ENCODE data around the gene DNMBP. TPM values are rescaled to one million over a fixed set of nuclear protein-coding genes. Genes with fewer than 3 reads are reported as not detected.

DNMBP gene
- total RNA-seq, 1 donor from 2014 or later, result 5.0 TPM

GRCh38 chr10:99851825-99852224, 157.9 kb downstream of the DNMBP start:
- TF ChIP-seq, protein P1, sequence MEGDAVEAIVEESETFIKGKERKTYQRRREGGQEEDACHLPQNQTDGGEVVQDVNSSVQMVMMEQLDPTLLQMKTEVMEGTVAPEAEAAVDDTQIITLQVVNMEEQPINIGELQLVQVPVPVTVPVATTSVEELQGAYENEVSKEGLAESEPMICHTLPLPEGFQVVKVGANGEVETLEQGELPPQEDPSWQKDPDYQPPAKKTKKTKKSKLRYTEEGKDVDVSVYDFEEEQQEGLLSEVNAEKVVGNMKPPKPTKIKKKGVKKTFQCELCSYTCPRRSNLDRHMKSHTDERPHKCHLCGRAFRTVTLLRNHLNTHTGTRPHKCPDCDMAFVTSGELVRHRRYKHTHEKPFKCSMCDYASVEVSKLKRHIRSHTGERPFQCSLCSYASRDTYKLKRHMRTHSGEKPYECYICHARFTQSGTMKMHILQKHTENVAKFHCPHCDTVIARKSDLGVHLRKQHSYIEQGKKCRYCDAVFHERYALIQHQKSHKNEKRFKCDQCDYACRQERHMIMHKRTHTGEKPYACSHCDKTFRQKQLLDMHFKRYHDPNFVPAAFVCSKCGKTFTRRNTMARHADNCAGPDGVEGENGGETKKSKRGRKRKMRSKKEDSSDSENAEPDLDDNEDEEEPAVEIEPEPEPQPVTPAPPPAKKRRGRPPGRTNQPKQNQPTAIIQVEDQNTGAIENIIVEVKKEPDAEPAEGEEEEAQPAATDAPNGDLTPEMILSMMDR (IDR thresholded peaks at IDR 0.05; ENCODE audit: insufficient read depth, low read length, severe bottlenecking), result no peak
- FAIRE-seq (no peak), DNase-seq (ENCODE audit: low read depth) (peak; percentile 51)
- Histone ChIP-seq H3K4me3 (ENCODE audit: low read depth, low read length) (no peak overlapping the region), H3K36me3 (ENCODE audit: control insufficient read depth, insufficient read depth, low read length) (no peaks in the 10 kb centered on the region), H3K27me3 (ENCODE audit: control insufficient read depth, insufficient read depth, low read length) (no peaks in the 10 kb centered on the region)

DNA sequence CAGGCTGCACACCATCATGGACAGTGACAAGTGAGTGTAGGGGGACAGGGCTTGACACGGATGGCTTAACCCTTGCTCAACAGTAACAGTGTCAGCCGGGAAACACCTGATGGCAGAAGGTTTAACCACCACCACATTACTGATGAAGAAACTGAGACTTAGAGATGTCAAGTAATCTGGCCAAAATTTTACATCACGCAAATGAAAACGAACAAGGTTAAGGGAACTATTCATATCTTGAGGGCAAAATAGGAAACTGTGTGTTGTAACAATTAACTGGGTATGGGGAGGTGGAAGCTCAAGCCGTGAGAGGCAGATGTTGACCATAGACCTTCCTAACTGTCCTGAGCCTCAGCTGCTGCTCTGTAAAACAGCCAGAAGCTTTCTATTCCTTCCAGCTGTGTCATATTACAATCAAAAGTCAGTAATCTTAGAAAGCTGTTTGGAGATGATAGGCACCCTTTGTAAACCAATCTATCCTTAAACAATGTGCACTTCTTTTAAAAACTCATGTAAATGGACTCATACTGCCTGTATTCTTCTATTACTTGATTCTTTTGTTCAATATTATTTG, 158.9 kb downstream of the DNMBP start:
- TF ChIP-seq, protein P1 (IDR thresholded peaks at IDR 0.05; ENCODE audit: insufficient read depth, low read length, severe bottlenecking), result no peak
- DNase-seq (ENCODE audit: low read depth) (no peak), FAIRE-seq (no peak)
- H3K36me3 ChIP-seq (ENCODE audit: control insufficient read depth, insufficient read depth, low read length), result no peaks in the 10 kb centered on the region
- no peaks in the 10 kb centered on the region for H3K27me3 ChIP-seq (ENCODE audit: control insufficient read depth, insufficient read depth, low read length)
- H3K4me3 ChIP-seq (ENCODE audit: low read depth, low read length), result no peak overlapping the region

DNA sequence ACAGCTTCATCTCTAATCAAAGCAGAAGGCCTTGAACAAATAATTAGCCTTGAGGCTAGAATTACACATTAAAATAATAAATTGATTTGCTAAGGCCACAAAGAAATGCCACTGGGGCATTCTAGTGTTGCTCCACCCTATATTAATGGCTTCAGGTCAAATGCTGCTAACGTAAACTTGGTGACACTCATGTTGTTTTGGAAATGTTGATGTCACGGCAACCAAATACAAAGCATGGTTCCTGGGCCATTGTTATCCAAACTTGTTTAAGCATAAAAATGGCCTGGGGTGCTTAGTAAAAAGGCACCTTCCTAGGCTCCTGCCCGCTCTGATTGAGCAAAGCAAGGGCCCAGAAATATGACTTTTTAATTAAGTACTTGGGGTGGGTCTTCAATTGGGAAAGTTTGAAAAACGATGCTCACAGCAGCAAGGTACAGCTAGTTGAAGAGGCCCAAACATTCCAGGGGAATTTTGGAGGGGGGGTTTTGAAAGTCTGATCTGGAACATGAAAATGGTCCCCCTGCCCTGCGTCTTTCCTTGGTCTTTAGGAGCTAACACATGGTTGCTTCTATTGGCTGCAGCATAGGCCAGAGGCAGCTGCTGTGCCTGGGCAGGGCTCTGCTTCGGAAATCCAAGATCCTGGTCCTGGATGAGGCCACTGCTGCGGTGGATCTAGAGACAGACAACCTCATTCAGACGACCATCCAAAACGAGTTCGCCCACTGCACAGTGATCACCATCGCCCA, 159.6 kb downstream of the DNMBP start:
- FAIRE-seq, result no peak

DNA sequence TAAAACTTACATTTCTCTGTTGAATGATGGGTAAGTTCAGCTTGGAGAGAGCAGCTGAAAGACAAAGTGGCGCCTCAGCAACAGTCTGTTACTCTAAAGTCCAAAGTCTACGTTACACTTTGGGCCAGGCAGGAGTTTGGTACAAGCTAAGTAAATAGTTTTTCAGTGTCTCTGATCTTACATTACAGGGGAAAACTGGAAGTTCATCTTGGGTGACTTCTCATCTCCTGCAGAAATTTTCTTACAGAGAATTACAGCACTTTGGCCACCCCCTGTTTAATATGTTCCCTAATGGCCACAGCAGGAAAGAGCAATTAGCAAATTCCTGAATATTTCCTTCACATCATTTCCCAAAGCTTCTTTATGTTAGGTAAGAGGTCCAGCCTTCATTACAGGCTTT, 160.2 kb downstream of the DNMBP start:
- H3K4me3 ChIP-seq (ENCODE audit: low read depth, low read length), result no peak overlapping the region
- TF ChIP-seq, protein P1 (IDR thresholded peaks at IDR 0.05; ENCODE audit: insufficient read depth, low read length, severe bottlenecking), result no peak
- no peaks in the 10 kb centered on the region for H3K36me3 ChIP-seq (ENCODE audit: control insufficient read depth, insufficient read depth, low read length)
- DNase-seq (ENCODE audit: low read depth) (no peak), FAIRE-seq (no peak)
- H3K27me3 ChIP-seq (ENCODE audit: control insufficient read depth, insufficient read depth, low read length), result no peaks in the 10 kb centered on the region

More for the DNA sequence above, 159.6 kb downstream of the DNMBP start:
- Histone ChIP-seq H3K4me3 (ENCODE audit: low read depth, low read length) (no peak overlapping the region), H3K36me3 (ENCODE audit: control insufficient read depth, insufficient read depth, low read length) (no peaks in the 10 kb centered on the region), H3K27me3 (ENCODE audit: control insufficient read depth, insufficient read depth, low read length) (no peaks in the 10 kb centered on the region)
- TF ChIP-seq, protein P1 (IDR thresholded peaks at IDR 0.05; ENCODE audit: insufficient read depth, low read length, severe bottlenecking), result no peak
- DNase-seq (ENCODE audit: low read depth), result no peak

DNA sequence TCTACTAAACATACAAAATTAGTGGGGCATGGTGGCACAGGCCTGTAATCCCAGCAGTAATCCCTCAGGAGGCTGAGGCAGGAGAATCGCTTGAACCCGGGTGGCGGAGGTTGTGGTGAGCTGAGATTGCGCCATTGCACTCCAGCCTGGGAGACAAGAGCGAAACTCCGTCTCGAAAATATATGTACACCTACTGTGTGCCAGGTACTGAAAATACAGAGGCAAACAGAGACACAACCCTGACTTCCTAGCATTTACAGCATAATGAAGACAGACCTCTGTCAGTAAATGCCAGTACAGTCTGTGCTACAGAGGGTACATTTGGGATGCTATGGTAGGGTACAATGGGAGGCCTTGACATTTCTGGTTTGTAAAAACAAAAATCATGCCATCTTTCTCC, 160.7 kb downstream of the DNMBP start:
- no peak overlapping the region for H3K4me3 ChIP-seq (ENCODE audit: low read depth, low read length)
- TF ChIP-seq, protein P1 (IDR thresholded peaks at IDR 0.05; ENCODE audit: insufficient read depth, low read length, severe bottlenecking), result no peak
- no peaks in the 10 kb centered on the region for H3K36me3 ChIP-seq (ENCODE audit: control insufficient read depth, insufficient read depth, low read length)
- DNase-seq (ENCODE audit: low read depth) (no peak), FAIRE-seq (no peak)
- H3K27me3 ChIP-seq (ENCODE audit: control insufficient read depth, insufficient read depth, low read length), result no peaks in the 10 kb centered on the region

Measured in bronchial epithelial cell (primary cell).